ENCODE results near the gene PRKAR1B.

GRCh38 chr7:524800-525199, 202.3 kb downstream of the PRKAR1B start:
- TF ChIP-seq CTCF (IDR thresholded peaks at IDR 0.05) = no peak
- no peak for TF ChIP-seq EP300 (IDR thresholded peaks at IDR 0.05)
- no peak for TF ChIP-seq POLR2AphosphoS5 (IDR thresholded peaks at IDR 0.05)

Data from stomach (tissue), 4 donors.